ENCODE measurements around the gene CRACR2B. TPM values are rescaled to one million over a fixed set of nuclear protein-coding genes. Genes with fewer than 3 reads are reported as not detected.

The CRACR2B gene
- polyA plus RNA-seq, 6 donors from 2014 or later: 0.41 to 1.00 (median 0.55) TPM; not detected in 3

DNA sequence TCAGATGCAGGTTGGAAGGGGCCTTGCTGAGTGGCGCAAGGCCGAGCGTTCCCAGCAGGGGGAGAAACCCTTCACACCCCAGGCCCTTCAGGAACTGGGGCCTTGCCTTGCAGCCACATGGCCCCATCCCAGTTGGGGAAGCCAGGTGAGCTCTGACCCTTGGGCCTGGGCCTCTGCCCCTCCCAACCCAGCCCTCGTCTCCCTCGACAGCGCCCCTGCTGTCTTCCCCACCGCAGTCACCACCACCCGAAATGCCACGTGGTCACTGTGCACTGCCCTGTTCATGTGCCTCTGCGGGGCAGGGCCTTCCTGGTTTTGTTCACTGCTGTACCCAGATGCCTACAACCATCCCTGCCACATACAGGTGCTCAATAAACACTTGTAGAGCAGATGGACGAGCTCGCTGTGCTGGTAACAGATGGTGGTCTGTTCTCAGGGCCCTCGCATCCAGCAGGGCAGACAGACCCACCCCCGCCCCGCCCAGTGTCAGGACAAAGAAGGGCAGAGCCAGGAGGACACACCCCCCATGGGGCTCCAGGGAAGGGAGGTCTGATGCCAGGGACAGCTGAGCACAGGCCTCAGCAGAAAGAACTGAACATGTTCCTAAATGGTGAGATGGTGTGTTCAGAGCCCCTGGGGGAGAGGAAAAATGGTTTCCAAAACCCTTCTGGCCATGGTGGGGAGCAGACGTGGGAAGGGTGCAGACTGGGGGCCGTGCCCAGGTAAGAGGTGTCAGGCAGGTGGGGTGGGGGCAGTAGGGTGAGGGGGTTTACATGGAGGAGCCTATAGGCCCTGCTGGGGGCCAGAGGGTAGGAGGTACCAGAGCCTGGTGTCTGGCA is 10.9 kb downstream of the CRACR2B start:
- H3K36me3 Mint-ChIP-seq: no peaks in the 10 kb centered on the region
- H3K27ac Mint-ChIP-seq: peak overlapping the region in 1 of 6 donors; percentile 68
- peaks cover 15 to 24% (median 24%) of the 10 kb centered on the region in 3 donors for H3K4me1 Mint-ChIP-seq
- ATAC-seq (ENCODE audit: low read depth in 2 of 2) (no peak), DNase-seq (no peak)
- no peaks in the 10 kb centered on the region for H3K9me3 Mint-ChIP-seq
- H3K4me3 Mint-ChIP-seq: peak overlapping the region in 1 of 8 donors; percentile 38
- peaks cover 3 to 12% (median 5%) of the 10 kb centered on the region in 3 donors for H3K27me3 Mint-ChIP-seq

DNA sequence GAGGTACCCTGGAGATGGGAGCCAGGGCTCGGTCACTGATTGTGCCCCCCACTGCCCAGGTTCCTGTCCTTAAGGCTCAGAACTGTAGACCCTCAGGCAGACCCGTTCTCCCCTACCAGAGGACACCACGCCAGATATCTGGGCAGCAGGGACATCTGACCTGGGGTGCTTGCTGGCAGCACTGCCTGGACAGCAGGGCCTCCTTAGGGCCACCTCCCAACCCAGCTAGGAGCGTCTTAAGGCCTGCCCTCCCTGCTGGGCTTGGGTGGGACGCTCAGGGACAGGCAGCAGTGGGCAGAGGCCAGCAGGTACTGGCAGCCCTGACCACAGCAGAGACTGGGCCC is 11.5 kb downstream of the CRACR2B start:
- peak overlapping the region in 1 of 6 donors; percentile 68 for H3K27ac Mint-ChIP-seq
- peaks cover 21 to 25% (median 21%) of the 10 kb centered on the region in 3 donors for H3K4me1 Mint-ChIP-seq
- DNase-seq (no peak), ATAC-seq (ENCODE audit: low read depth in 2 of 2) (no peak)
- peak overlapping the region in 2 of 8 donors; percentile 49 to 87 for H3K4me3 Mint-ChIP-seq
- no peaks in the 10 kb centered on the region for H3K9me3 Mint-ChIP-seq
- no peaks in the 10 kb centered on the region for H3K36me3 Mint-ChIP-seq
- H3K27me3 Mint-ChIP-seq: peaks cover 0 to 10% (median 6%) of the 10 kb centered on the region in 3 donors

DNA sequence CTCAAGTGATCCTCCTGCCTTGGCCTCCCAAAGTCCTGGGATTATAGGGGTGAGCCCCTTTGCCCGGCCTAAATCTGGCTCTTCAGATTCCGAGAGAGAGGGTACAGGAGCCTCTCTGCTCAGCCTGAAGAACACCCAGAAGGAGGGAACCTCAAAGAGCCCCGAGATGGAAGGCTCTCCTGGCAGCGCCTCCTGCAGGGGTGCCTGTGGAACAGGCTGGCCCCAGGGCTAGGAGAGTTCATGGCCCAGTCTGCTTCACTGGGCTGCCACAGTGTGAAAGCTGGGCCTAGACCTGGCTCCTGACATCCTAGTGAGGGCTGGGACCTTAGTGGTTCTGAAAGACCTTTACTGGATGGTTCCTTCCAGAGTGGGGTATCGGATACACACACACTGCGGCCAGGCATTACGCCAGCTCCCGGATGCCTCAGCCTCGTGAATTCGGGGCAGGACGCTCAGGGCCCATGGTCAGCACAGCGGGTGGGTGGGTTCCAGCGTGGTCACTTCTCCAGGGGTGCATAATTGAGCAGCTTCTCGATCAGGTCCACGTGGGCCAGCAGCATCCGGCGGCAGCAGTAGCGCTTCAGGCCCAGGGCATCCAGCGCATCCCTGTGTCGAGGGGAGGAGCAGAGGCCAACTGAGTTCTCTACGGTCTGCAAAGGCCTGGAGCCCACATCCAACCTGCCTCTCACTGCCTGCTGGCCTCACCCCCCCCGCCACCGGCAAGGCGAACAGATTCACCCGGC is 12.3 kb downstream of the CRACR2B start:
- H3K4me1 Mint-ChIP-seq: peaks cover 21 to 29% (median 27%) of the 10 kb centered on the region in 3 donors
- ATAC-seq (ENCODE audit: low read depth in 2 of 2) (no peak), DNase-seq (no peak)
- peaks cover 0 to 13% (median 6%) of the 10 kb centered on the region in 3 donors for H3K27me3 Mint-ChIP-seq
- peak overlapping the region in 1 of 6 donors; percentile 28 for H3K27ac Mint-ChIP-seq
- H3K4me3 Mint-ChIP-seq: peak overlapping the region in 7 of 8 donors; percentile 77 to 92 (median 84)
- no peaks in the 10 kb centered on the region for H3K9me3 Mint-ChIP-seq
- H3K36me3 Mint-ChIP-seq: no peaks in the 10 kb centered on the region

DNA sequence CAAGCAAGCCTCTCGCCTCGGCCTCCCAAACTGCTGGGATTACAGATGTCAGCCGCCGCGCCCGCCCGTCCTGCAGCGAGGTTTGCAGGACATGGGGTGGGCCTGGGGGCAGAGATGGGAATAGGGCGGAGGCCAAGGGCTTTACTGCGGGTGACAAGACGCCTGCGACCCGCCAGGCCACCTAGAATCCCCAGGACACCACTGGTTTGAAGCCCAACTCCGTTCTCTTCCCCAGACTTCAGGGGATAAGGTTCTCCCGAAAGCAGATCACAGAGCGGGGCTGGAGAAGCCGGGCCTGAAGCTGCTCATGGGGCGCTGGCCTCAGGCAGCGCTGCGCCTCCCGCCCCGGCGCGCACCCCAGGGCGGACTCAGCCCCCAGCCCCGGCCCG is 14.3 kb downstream of the CRACR2B start:
- Mint-ChIP-seq H3K4me1 (peaks cover 21 to 30% (median 26%) of the 10 kb centered on the region in 3 donors), H3K27me3 (peaks cover 0 to 25% (median 6%) of the 10 kb centered on the region in 3 donors), H3K9me3 (no peaks in the 10 kb centered on the region), H3K36me3 (no peaks in the 10 kb centered on the region), H3K27ac (peak overlapping the region in 3 of 6 donors; percentile 62 to 73 (median 73)), H3K4me3 (peak overlapping the region; percentile 82 to 94 (median 85))
- ATAC-seq (ENCODE audit: low read depth in 2 of 2): peak; percentile 47 to 53
- no peak for DNase-seq

DNA sequence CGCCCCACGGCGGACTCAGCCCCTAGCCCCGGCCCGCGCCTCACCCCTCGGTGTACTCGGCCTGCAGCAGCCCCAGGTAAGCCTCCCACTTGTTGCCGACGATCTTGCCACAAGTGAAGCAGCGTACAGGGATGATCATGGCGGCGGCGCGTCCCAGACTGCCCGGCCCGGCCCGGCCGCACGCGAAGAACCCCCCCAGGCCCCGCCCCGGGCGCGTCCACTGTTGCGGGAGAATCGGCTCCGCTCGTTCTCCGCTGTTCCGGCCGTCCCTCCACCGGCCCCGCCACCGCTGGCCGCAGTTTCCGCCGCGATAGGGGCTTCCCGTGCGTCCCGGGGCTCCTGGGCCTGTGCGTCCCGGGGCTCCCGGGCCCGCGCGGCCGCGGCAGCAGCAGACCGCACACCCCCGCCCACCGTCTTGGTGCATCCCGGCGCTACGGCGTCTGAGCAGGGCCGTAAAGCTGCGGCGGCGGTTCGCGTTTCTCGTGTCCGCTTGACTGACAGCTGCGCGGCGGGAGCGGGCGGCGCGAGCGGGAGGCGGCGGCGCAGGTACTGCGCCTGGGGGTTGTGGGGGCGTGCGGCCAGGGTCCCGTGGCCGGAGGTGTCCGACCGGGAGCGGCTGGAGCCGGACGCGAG is 14.8 kb downstream of the CRACR2B start, which contains the start of the genes POLR2L and TSPAN4:
Gene POLR2L (minus strand): TSS at position 160 of the 633 bp plus-strand sequence. CDS start 21 bp downstream, at position 139.
Gene TSPAN4 (plus strand): TSS at position 483 of the 633 bp plus-strand sequence. CDS start 7,453 bp downstream, outside the sequence.
- Mint-ChIP-seq H3K4me1 (peaks cover 21 to 30% (median 26%) of the 10 kb centered on the region in 3 donors), H3K36me3 (no peaks in the 10 kb centered on the region), H3K4me3 (peak within 1 kb of the TSS; percentile 82 to 94 (median 86)), H3K27ac (peak within 1 kb of the TSS in 4 of 6 donors; percentile 33 to 86 (median 73)), H3K27me3 (peaks cover 0 to 25% (median 6%) of the 10 kb centered on the region in 3 donors), H3K9me3 (no peaks in the 10 kb centered on the region)
- peak; percentile 89 for DNase-seq
- ATAC-seq (ENCODE audit: low read depth in 2 of 2): peak; percentile 83 to 85

DNA sequence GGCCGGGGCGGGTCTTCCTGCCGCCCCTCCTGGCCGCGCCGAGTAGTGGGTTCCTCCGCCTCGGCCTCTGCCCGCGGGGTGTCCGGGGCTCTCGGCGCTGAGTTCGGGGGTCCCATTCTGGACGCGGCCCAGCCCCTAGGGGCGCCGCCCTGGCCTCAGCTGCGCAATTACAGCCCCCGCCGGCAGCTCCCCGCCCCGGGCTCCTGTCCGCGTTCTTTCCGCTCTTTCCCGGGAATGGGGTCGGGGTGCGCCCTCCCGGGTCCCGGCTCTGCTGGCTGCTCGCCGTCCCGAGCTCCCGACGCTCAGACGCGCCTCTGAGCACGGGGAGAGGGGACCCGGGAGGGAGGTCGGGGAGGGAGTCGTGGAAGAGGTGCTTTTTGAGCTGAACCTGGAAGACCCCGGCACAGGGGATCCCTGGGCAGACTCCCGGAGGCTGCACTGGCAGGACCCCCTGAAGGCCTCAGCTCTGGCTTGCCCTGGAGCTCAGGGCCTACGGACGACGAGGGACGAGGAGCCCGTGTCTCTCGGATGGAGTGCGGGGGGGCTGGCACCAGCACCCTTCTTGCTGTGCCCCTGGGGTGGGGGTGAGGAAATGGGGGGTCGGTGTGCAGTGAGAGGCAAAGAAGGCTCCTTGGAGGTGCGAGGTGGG is 15.5 kb downstream of the CRACR2B start:
- Mint-ChIP-seq H3K9me3 (no peaks in the 10 kb centered on the region), H3K4me3 (peak overlapping the region; percentile 68 to 92 (median 84))

DNA sequence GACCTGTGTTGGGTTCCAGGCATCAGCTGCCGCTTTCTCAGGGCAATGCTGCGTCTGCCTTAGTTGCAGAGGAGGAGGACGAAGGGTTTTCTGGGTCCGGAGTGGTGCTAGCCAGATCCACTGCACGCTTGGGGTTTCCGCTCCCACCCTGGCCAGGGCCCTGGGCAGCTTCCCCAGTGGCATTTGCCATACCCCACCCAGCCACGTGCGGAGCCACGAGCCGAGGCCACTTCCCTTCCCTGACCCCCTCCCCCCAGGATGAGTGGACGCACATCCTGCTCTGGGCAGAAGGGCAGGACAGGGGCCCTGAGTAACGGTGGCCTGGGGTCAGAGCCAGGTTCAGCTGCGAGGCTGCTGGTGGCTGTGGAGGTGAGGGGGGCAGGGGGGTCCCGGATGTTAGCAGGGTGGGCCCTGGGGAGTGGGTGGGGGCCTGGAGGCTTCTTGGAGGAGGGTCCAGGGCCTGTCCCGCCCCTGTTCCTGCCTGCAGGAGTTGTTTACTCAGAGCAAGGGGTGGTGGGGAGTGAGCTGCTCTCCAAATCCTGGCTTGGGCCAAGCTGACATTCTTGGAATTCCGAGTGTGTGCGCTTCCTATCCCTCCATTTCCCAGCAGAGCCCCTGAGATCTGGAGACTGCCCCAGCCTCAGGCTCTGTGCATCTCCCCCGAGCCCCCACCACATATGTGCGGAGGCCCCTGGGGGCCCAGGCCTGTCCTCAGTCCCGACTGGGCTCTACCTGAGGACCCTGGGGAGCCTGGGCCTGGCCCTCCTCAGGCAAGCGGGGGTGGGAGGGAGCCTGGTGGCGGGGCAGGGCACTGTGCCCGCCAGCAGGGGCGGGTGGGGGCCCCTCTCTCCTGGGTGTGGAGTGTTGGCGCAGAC is 16.3 kb downstream of the CRACR2B start:
- H3K4me3 Mint-ChIP-seq: peak overlapping the region; percentile 68 to 92 (median 82)
- no peaks in the 10 kb centered on the region for H3K36me3 Mint-ChIP-seq
- peaks cover 21 to 36% (median 26%) of the 10 kb centered on the region in 3 donors for H3K4me1 Mint-ChIP-seq
- ATAC-seq (ENCODE audit: low read depth in 2 of 2): no peak
- peak overlapping the region in 2 of 6 donors; percentile 28 to 86 for H3K27ac Mint-ChIP-seq
- H3K9me3 Mint-ChIP-seq: no peaks in the 10 kb centered on the region
- no peak for DNase-seq
- peaks cover 0 to 32% (median 6%) of the 10 kb centered on the region in 3 donors for H3K27me3 Mint-ChIP-seq

More for the DNA sequence above, 15.5 kb downstream of the CRACR2B start:
- Mint-ChIP-seq H3K27me3 (peaks cover 0 to 27% (median 6%) of the 10 kb centered on the region in 3 donors), H3K4me1 (peaks cover 21 to 30% (median 26%) of the 10 kb centered on the region in 3 donors), H3K27ac (peak overlapping the region in 2 of 6 donors; percentile 73 to 86), H3K36me3 (no peaks in the 10 kb centered on the region)
- ATAC-seq (ENCODE audit: low read depth in 2 of 2) (peak in 1 of 2 donors; percentile 4), DNase-seq (no peak)

DNA sequence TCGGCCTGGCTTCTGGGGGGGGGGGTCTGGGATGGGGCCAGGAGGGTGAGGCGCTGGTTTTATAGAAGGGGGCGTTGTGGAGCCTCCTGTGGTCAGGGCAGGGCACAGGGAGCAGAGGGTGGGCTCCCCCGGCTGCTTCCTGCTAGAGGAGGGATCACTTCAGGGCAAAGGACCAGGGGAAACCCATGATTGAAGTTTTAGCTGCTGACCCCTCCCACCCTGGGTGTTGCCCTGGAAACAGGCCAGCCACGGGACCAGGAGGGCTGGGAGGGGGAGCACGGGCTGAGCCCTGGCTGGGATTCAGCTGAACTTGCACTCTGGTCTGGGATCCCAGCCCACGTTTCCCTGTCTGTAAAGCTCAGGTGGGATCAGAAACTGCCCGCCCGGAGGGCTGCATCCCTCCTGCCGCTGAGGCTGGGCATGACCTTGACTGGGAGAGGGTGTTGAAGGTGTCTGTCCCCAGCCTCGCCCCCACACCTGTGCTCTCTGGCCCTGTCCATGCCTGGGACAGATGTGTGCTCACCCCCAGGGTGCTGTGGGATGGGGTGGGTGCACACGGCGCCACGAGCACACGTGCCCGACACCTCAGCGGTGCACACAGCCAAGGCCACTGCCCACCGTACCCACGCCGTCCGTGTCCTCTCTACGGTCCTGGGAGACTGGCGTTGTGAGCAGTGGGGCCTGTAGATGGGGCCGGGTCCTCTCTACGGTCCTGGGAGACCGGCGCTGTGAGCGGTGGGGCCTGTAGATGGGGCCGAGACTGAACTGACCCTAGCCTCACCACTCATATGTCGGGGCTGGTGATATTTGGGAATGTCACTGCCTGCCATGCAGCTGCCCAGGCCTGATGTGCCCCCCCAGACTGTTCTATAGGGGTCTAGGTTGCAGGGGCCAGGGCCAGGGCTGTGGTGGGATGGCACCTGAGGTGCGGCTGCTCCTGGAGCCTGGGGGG is 17.2 kb downstream of the CRACR2B start:
- no peak for ATAC-seq (ENCODE audit: low read depth in 2 of 2)
- H3K9me3 Mint-ChIP-seq: no peaks in the 10 kb centered on the region
- H3K4me1 Mint-ChIP-seq: peaks cover 21 to 36% (median 23%) of the 10 kb centered on the region in 3 donors
- peak overlapping the region in 6 of 8 donors; percentile 19 to 82 (median 61) for H3K4me3 Mint-ChIP-seq
- H3K27ac Mint-ChIP-seq: no peak overlapping the region
- DNase-seq: no peak
- H3K27me3 Mint-ChIP-seq: peaks cover 0 to 36% (median 6%) of the 10 kb centered on the region in 3 donors
- H3K36me3 Mint-ChIP-seq: no peaks in the 10 kb centered on the region

DNA sequence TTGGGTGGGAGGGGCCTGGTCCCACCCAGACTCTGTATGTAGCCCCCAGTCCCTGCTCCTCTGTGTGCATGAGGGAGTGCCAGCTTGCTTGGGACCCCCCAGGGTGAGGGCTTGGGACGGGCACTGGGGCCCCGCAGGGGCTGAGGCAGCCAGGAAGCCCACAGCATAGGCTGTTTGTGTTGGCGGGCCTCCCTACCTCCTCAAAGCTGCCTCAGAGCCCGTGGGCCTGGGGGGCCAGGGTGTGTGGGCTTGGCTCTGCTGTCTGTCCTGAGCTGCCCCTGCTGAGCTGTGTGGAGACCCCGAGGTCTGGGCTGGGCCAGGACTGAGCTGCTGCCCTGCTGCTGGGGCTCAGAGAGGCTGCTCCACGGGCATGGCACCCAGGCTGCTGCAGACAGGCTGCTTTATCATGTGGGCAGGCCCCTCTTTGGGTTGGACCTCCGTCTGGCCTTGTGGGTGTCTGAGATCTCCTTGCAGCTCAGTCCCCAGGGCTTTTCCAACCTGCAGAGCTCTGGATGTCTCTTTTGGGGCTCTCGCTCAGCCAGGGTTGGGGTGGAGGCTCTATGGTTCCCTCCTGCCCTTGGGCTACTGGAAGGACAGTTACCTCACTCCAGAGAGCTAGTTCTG is 18.3 kb downstream of the CRACR2B start:
- peak overlapping the region in 2 of 8 donors; percentile 36 to 81 for H3K4me3 Mint-ChIP-seq
- ATAC-seq (ENCODE audit: low read depth in 2 of 2) (no peak), DNase-seq (no peak)
- no peaks in the 10 kb centered on the region for H3K36me3 Mint-ChIP-seq
- peaks cover 14 to 28% (median 15%) of the 10 kb centered on the region in 3 donors for H3K4me1 Mint-ChIP-seq
- peaks cover 0 to 36% (median 6%) of the 10 kb centered on the region in 3 donors for H3K27me3 Mint-ChIP-seq
- no peak overlapping the region for H3K27ac Mint-ChIP-seq
- no peaks in the 10 kb centered on the region for H3K9me3 Mint-ChIP-seq

DNA sequence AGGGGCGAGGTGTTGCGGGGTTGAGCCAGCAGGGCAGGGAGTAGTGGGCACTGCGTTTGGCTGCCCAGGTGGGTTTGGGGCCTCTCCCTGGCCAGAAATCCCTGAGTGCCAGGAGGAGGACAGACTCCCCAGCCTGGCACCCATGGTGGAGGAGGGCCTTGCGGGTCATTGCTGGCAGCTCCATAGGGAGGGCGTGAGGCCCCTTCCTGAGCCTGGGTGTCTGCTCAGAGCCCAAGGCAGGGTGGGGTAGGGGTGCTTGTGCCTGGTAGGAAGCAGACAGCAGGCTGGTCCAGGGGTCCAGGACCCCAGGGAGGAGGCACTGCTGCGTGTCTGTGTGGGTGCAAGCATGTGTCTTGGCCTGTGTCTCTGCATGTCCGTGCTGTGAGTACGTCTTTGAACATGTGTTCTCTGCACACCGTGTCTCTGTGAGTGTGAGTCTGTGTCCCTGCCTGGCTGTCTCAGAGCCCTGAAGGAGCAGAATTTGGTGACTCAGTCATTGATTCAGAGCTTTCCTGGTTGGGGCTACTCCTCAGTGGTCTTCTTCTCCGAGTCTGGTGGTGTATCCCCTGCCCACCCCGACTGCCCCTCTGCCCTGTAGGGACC is 18.9 kb downstream of the CRACR2B start:
- Mint-ChIP-seq H3K4me3 (peak overlapping the region in 3 of 8 donors; percentile 36 to 65 (median 41)), H3K27me3 (peaks cover 0 to 36% (median 6%) of the 10 kb centered on the region in 3 donors), H3K4me1 (peaks cover 10 to 25% (median 11%) of the 10 kb centered on the region in 3 donors)

More for the DNA sequence above, 18.9 kb downstream of the CRACR2B start:
- Mint-ChIP-seq H3K9me3 (no peaks in the 10 kb centered on the region), H3K27ac (no peak overlapping the region), H3K36me3 (no peaks in the 10 kb centered on the region)
- ATAC-seq (ENCODE audit: low read depth in 2 of 2): no peak
- DNase-seq: no peak
